BLaER1 (cell line): ENCODE measurements around the gene ZNF277.
"Not testable (repeated sequence)": the region's sequence is repeated elsewhere in the genome, so short reads cannot be mapped to it uniquely, and the experiment has no call there.

Experiments
- H3K27ac ChIP-seq: shearing (Covaris generic); formaldehyde crosslinking; 2 replicates; pipeline ENCODE4 v1.8.1; 2022
- H3K27me3 ChIP-seq: shearing (Covaris generic); formaldehyde crosslinking; 2 replicates; pipeline ENCODE4 v1.8.1; 2022
- H3K36me3 ChIP-seq: shearing (Covaris generic); formaldehyde crosslinking; 2 replicates; pipeline ENCODE4 v1.8.1; 2022
- H3K4me1 ChIP-seq: shearing (Covaris generic); formaldehyde crosslinking; 2 replicates; pipeline ENCODE4 v1.8.1; 2022
- H3K4me2 ChIP-seq: shearing (Covaris generic); formaldehyde crosslinking; 2 replicates; pipeline ENCODE4 v1.8.1; 2022
- H3K4me3 ChIP-seq: shearing (Covaris generic); formaldehyde crosslinking; 2 replicates; pipeline ENCODE4 v1.8.1; 2022
- H3K9ac ChIP-seq: shearing (Covaris generic); formaldehyde crosslinking; 2 replicates; pipeline ENCODE4 v1.8.1; 2022
- H3K9me3 ChIP-seq: shearing (Covaris generic); formaldehyde crosslinking; 2 replicates; pipeline ENCODE4 v1.8.1; 2022
- H4K20me1 ChIP-seq: shearing (Covaris generic); formaldehyde crosslinking; 2 replicates; pipeline ENCODE4 v1.8.1; 2022
- Cebpa-rat ChIP-seq: shearing (Covaris generic); IDR thresholded peaks from 2 replicates; pipeline ENCODE4 v1.8.1; 2022

ZNF277 gene

GRCh38 chr7:112370436-112370835 lies 163.9 kb downstream of the ZNF277 start:
- Histone ChIP-seq H3K4me2 (no peak overlapping the region), H3K9me3 (no peaks in the 10 kb centered on the region), H3K4me1 (no peaks in the 10 kb centered on the region), H4K20me1 (no peaks in the 10 kb centered on the region), H3K4me3 (no peak overlapping the region), H3K36me3 (no peaks in the 10 kb centered on the region), H3K27ac (no peak overlapping the region), H3K9ac (no peak overlapping the region), H3K27me3 (no peaks in the 10 kb centered on the region)
- no peak for TF ChIP-seq Cebpa-rat

DNA sequence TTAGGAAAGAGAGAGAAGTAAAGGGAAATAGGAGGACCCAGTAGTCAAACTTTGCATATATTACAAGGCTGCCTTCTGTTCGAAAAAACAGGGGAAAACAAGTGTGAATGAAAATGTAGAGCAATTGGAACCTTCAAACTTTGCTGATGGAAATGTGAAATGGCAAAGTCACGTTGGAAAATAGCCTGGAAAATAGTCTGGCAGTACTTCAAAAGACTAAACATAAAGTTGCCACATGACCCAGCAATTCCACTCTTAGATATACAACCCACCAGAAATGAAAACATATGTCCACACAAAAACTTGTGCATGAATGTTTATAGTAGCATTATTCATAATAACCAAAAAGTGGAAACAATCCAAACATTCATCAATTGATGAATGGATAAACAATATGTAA lies 165.2 kb downstream of the ZNF277 start:
- Histone ChIP-seq H3K4me3 (no peak overlapping the region), H3K4me2 (no peak overlapping the region), H3K9ac (no peak overlapping the region), H3K9me3 (no peaks in the 10 kb centered on the region), H4K20me1 (no peaks in the 10 kb centered on the region), H3K27ac (no peak overlapping the region), H3K4me1 (no peaks in the 10 kb centered on the region), H3K36me3 (no peaks in the 10 kb centered on the region), H3K27me3 (no peaks in the 10 kb centered on the region)
- TF ChIP-seq Cebpa-rat = no peak

- Histone ChIP-seq H3K4me2 (no peak overlapping the region), H3K4me3 (no peak overlapping the region), H4K20me1 (no peaks in the 10 kb centered on the region), H3K27me3 (no peaks in the 10 kb centered on the region), H3K9me3 (no peaks in the 10 kb centered on the region), H3K27ac (no peak overlapping the region), H3K4me1 (no peaks in the 10 kb centered on the region), H3K36me3 (no peaks in the 10 kb centered on the region), H3K9ac (no peak overlapping the region)
- no peak for TF ChIP-seq Cebpa-rat
These were observed 165.6 kb downstream of the ZNF277 start for GRCh38 chr7:112372101-112372500.

- peaks cover 8% of the 10 kb centered on the region; the same call in 1 of the 2 replicates for H3K4me1 ChIP-seq
- no peaks in the 10 kb centered on the region for H3K9me3 ChIP-seq
- H3K27ac ChIP-seq = no peak overlapping the region
- H3K4me3 ChIP-seq = no peak overlapping the region
- H3K27me3 ChIP-seq = no peaks in the 10 kb centered on the region
- H4K20me1 ChIP-seq = no peaks in the 10 kb centered on the region
- no peak overlapping the region for H3K9ac ChIP-seq
- H3K36me3 ChIP-seq = no peaks in the 10 kb centered on the region
- no peak for TF ChIP-seq Cebpa-rat
- H3K4me2 ChIP-seq = no peak overlapping the region
These were observed 171.1 kb downstream of the ZNF277 start for GRCh38 chr7:112377593-112377992.

DNA sequence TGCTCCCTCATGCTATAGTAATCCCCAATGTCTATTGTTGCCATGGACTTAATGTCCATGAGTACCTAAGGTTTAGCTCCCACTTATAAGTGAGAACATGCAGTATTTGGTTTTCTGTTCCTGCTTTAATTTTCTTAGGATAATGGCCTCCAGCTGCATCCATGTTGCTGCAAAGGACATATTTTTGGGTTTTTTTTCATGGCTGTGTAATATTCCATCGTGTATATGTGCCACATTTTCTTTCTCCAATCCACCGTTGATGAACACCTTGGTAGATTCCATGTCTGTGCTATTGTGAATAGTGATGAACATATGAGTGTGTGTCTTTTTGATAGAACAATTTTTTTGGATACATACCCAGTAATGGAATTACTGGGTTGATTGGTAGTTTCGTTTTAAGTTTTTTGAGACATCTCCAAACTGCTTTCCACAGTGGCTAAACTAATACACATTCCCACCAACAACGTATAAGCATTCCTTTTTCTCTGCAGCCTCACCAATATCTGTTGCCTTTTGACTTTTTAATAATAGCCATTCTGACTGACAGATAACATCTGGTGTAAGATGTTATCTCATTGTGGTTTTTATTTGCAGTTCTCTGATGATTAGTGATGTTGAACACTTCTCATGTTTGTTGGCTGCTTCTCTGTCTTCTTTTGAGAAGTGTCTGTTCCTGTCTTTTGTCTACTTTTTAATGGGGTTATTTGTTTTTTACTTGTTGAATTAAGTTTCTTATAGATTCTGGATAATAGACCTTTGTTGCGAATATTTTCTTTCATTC lies 175.0 kb downstream of the ZNF277 start:
- no peaks in the 10 kb centered on the region for H3K27me3 ChIP-seq
- H3K4me1 ChIP-seq = peaks cover 15% of the 10 kb centered on the region
- no peak overlapping the region for H3K4me2 ChIP-seq
- no peaks in the 10 kb centered on the region for H3K36me3 ChIP-seq
- H4K20me1 ChIP-seq = no peaks in the 10 kb centered on the region
- no peaks in the 10 kb centered on the region for H3K9me3 ChIP-seq
- H3K9ac ChIP-seq = no peak overlapping the region
- H3K4me3 ChIP-seq = no peak overlapping the region
- no peak overlapping the region for H3K27ac ChIP-seq
- no peak for TF ChIP-seq Cebpa-rat

- H3K4me2 ChIP-seq = no peak overlapping the region
- H3K4me1 ChIP-seq = peaks cover 15% of the 10 kb centered on the region
- H3K4me3 ChIP-seq = no peak overlapping the region
- no peak overlapping the region for H3K9ac ChIP-seq
- TF ChIP-seq Cebpa-rat = no peak
- no peaks in the 10 kb centered on the region for H3K36me3 ChIP-seq
- no peaks in the 10 kb centered on the region for H3K9me3 ChIP-seq
- no peak overlapping the region for H3K27ac ChIP-seq
- H3K27me3 ChIP-seq = no peaks in the 10 kb centered on the region
- H4K20me1 ChIP-seq = no peaks in the 10 kb centered on the region
These were observed 177.3 kb downstream of the ZNF277 start for GRCh38 chr7:112383671-112384417.

- peaks cover 15% of the 10 kb centered on the region for H3K4me1 ChIP-seq
- no peaks in the 10 kb centered on the region for H3K27me3 ChIP-seq
- no peak for TF ChIP-seq Cebpa-rat
- no peaks in the 10 kb centered on the region for H3K36me3 ChIP-seq
- no peaks in the 10 kb centered on the region for H3K9me3 ChIP-seq
- no peak overlapping the region for H3K4me3 ChIP-seq
- H3K9ac ChIP-seq = no peak overlapping the region
- H4K20me1 ChIP-seq = no peaks in the 10 kb centered on the region
- H3K27ac ChIP-seq = no peak overlapping the region
- no peak overlapping the region for H3K4me2 ChIP-seq
These were observed 179.0 kb downstream of the ZNF277 start for GRCh38 chr7:112385516-112385915.

- Histone ChIP-seq H4K20me1 (no peaks in the 10 kb centered on the region), H3K9me3 (no peaks in the 10 kb centered on the region), H3K9ac (no peak overlapping the region), H3K27me3 (no peaks in the 10 kb centered on the region), H3K4me1 (peaks cover 15% of the 10 kb centered on the region), H3K27ac (no peak overlapping the region), H3K4me2 (no peak overlapping the region), H3K4me3 (no peak overlapping the region), H3K36me3 (no peaks in the 10 kb centered on the region)
- TF ChIP-seq Cebpa-rat = no peak
These were observed 180.1 kb downstream of the ZNF277 start for GRCh38 chr7:112386619-112387018.

DNA sequence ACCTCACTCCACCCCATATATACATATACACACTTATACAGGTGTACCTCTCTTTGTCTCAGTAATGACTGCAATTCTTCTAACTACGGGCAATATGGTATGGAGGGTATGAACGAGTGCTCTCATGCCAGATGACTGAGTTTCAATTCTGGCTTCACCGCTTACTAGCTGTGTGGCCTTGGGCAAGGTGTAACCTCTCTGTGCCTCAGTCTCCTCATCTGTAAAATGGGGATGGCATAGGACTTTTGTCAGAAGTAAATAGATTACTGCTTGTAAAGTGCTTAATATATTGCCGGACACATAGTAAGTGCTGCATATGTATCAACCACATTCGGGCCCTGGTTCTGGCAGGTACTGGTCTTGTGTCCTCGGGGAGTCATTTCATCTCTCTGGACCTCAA lies 183.7 kb downstream of the ZNF277 start:
- Histone ChIP-seq H3K4me1 (peaks cover 9% of the 10 kb centered on the region), H3K4me3 (no peak overlapping the region), H3K4me2 (no peak overlapping the region), H3K9ac (no peak overlapping the region), H4K20me1 (no peaks in the 10 kb centered on the region), H3K27me3 (no peaks in the 10 kb centered on the region), H3K36me3 (no peaks in the 10 kb centered on the region), H3K27ac (no peak overlapping the region), H3K9me3 (no peaks in the 10 kb centered on the region)
- TF ChIP-seq Cebpa-rat = no peak

GRCh38 chr7:112391079-112391821 lies 184.8 kb downstream of the ZNF277 start:
- not testable (repeated sequence) for H4K20me1 ChIP-seq, H3K9me3 ChIP-seq, H3K4me1 ChIP-seq, H3K36me3 ChIP-seq, H3K27me3 ChIP-seq
- Histone ChIP-seq H3K27ac (peak overlapping the region; percentile 78), H3K4me2 (peak overlapping the region; percentile 82; the same call in 1 of the 2 replicates), H3K9ac (peak overlapping the region; percentile 77), H3K4me3 (peak overlapping the region; percentile 69)

GRCh38 chr7:112391841-112392286 lies 185.4 kb downstream of the ZNF277 start:
- Histone ChIP-seq H3K4me2 (peak overlapping the region; percentile 82), H3K27ac (peak overlapping the region; percentile 78), H3K9ac (peak overlapping the region; percentile 77), H3K4me3 (peak overlapping the region; percentile 69)
- H3K4me1 ChIP-seq, H3K9me3 ChIP-seq, H3K36me3 ChIP-seq, H3K27me3 ChIP-seq, H4K20me1 ChIP-seq: not testable (repeated sequence)
